BE2C (cell line): Measurements from ENCODE around the gene MPV17L2.

Experiments
- DNase-seq: peaks from one replicate; pipeline ENCODE4 v3.0.0-alpha.2; 2020
- H3K27me3 ChIP-seq: fragments of 250-450 bp; sonication (Bioruptor Pico); 2 replicates; pipeline ENCODE4 v1.5.1; 2020; ENCODE audit warnings: mild to moderate bottlenecking
- H3K36me3 ChIP-seq: fragments of 250-450 bp; sonication (Bioruptor Pico); 2 replicates; pipeline ENCODE4 v1.5.1; 2020; ENCODE audit warnings: mild to moderate bottlenecking
- H3K4me1 ChIP-seq: fragments of 250-450 bp; sonication (Bioruptor Pico); 2 replicates; pipeline ENCODE4 v1.5.1; 2020
- H3K4me3 ChIP-seq: 2 replicates; pipeline ENCODE4 v1.5.1; 2011; ENCODE audit warnings: low read depth, low read length
- H3K9me3 ChIP-seq: fragments of 250-450 bp; sonication (Bioruptor Pico); 2 replicates; pipeline ENCODE4 v1.5.1; 2020
- CTCF ChIP-seq: IDR thresholded peaks from 2 replicates; pipeline ENCODE4 v1.5.1; 2012; ENCODE audit warnings: mild to moderate bottlenecking, low read depth, low read length

MPV17L2 gene

GRCh38 chr19:18231775-18232174 lies 38.8 kb downstream of the MPV17L2 start:
- no peaks in the 10 kb centered on the region for H3K36me3 ChIP-seq
- peaks cover 2% of the 10 kb centered on the region; the same call in 1 of the 2 replicates for H3K4me1 ChIP-seq
- no peak overlapping the region for H3K4me3 ChIP-seq
- H3K27me3 ChIP-seq = peaks cover 11% of the 10 kb centered on the region
- TF ChIP-seq CTCF = no peak
- no peaks in the 10 kb centered on the region for H3K9me3 ChIP-seq
- DNase-seq = no peak

- peaks cover 11% of the 10 kb centered on the region for H3K27me3 ChIP-seq
- H3K9me3 ChIP-seq = no peaks in the 10 kb centered on the region
- H3K4me3 ChIP-seq = peak overlapping the region; percentile 83
- TF ChIP-seq CTCF = peak; percentile 41
- peaks cover 2% of the 10 kb centered on the region; the same call in 1 of the 2 replicates for H3K4me1 ChIP-seq
- no peaks in the 10 kb centered on the region for H3K36me3 ChIP-seq
- peak; percentile 80 for DNase-seq
Observed at GRCh38 chr19:18232540-18233223, 39.7 kb downstream of the MPV17L2 start.

- no peak for TF ChIP-seq CTCF
- Histone ChIP-seq H3K36me3 (no peaks in the 10 kb centered on the region), H3K27me3 (peaks cover 11% of the 10 kb centered on the region), H3K9me3 (no peaks in the 10 kb centered on the region), H3K4me1 (peaks cover 2% of the 10 kb centered on the region; the same call in 1 of the 2 replicates), H3K4me3 (peak overlapping the region; percentile 83)
- peak; percentile 56 for DNase-seq
Observed at GRCh38 chr19:18233224-18233825, 40.3 kb downstream of the MPV17L2 start.

- Histone ChIP-seq H3K36me3 (no peaks in the 10 kb centered on the region), H3K9me3 (no peaks in the 10 kb centered on the region), H3K4me3 (peak overlapping the region; percentile 83), H3K4me1 (peaks cover 2% of the 10 kb centered on the region; the same call in 1 of the 2 replicates), H3K27me3 (peaks cover 11% of the 10 kb centered on the region)
- TF ChIP-seq CTCF = no peak
- no peak for DNase-seq
Observed at GRCh38 chr19:18234194-18234593, 41.2 kb downstream of the MPV17L2 start.

GRCh38 chr19:18239303-18239702 lies 46.3 kb downstream of the MPV17L2 start:
- Histone ChIP-seq H3K4me3 (no peak overlapping the region), H3K4me1 (no peaks in the 10 kb centered on the region), H3K36me3 (no peaks in the 10 kb centered on the region), H3K27me3 (peaks cover 4% of the 10 kb centered on the region; the same call in 1 of the 2 replicates), H3K9me3 (no peaks in the 10 kb centered on the region)
- TF ChIP-seq CTCF = no peak
- no peak for DNase-seq

GRCh38 chr19:18245297-18245696 lies 52.3 kb downstream of the MPV17L2 start:
- no peak for TF ChIP-seq CTCF
- no peaks in the 10 kb centered on the region for H3K36me3 ChIP-seq
- no peak overlapping the region for H3K4me3 ChIP-seq
- no peaks in the 10 kb centered on the region for H3K27me3 ChIP-seq
- no peaks in the 10 kb centered on the region for H3K4me1 ChIP-seq
- DNase-seq = no peak
- no peaks in the 10 kb centered on the region for H3K9me3 ChIP-seq
